ENCODE measurements around the gene SAMD9. TPM values are rescaled to one million over a fixed set of nuclear protein-coding genes. Genes with fewer than 3 reads are reported as not detected.

The SAMD9 gene
- total and polyA plus RNA-seq, 2 experiments from 2014 or later, result 0.17 TPM; not detected in 1

DNA sequence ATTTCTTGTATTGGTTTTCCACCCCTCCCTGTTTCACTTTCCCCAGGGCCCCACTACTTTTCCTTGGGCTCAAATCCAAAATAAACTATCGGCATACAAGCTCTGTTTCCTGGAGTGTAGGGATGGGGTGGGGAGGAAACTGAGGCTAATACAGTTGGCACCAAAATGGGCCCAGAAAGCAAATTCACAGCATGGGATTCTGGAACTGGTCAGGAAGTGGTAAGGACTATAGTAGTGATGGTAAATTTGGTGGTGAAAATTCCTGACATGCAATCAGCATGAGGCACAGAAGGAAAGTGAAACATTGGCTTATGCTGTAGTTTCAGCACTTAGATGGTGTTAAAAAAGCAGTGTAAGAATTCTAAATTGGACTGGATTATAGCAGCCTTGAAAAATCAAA, 39.1 kb upstream of the SAMD9 start:
- H3K27me3 Mint-ChIP-seq (ENCODE audit: insufficient read depth, low read depth, poor library complexity), result peaks cover 2% of the 10 kb centered on the region
- no peaks in the 10 kb centered on the region for H3K36me3 Mint-ChIP-seq (ENCODE audit: low read depth)
- H3K4me1 ChIP-seq (ENCODE audit: insufficient read depth), result no peaks in the 10 kb centered on the region
- H3K79me2 ChIP-seq (replicated peaks; ENCODE audit: insufficient read depth), result no peaks in the 10 kb centered on the region
- no peaks in the 10 kb centered on the region for H4K20me1 ChIP-seq (replicated peaks; ENCODE audit: insufficient read depth)
- ATAC-seq, result no peak
- H3F3A ChIP-seq (replicated peaks; ENCODE audit: low read depth), result no peaks in the 10 kb centered on the region
- no peak overlapping the region for H3K4me3 Mint-ChIP-seq
- DNase-seq (ENCODE audit: low spot score), result no peak
- H3K9me2 ChIP-seq (ENCODE audit: insufficient read depth), result no peaks in the 10 kb centered on the region
- no peak overlapping the region for H3K27ac ChIP-seq (ENCODE audit: low read depth)
- no peak overlapping the region for H3K27ac Mint-ChIP-seq
- no peak overlapping the region for H3K4me2 ChIP-seq
- H3K4me1 Mint-ChIP-seq, result no peaks in the 10 kb centered on the region
- no peaks in the 10 kb centered on the region for H3K27me3 ChIP-seq (ENCODE audit: insufficient read depth)
- no peak overlapping the region for H3K4me3 ChIP-seq
- no peaks in the 10 kb centered on the region for H3K36me3 ChIP-seq (ENCODE audit: insufficient read depth)
- no peak overlapping the region for H2AFZ ChIP-seq
- TF ChIP-seq ZNF331 (CRISPR knock-in tag; IDR thresholded peaks at IDR 0.05; ENCODE audit: low read depth), result no peak
- TF ChIP-seq EZH2phosphoT487 (IDR thresholded peaks at IDR 0.05; ENCODE audit: unreplicated experiment), result no peak
- TF ChIP-seq EZH2 (IDR thresholded peaks at IDR 0.05; ENCODE audit: low read depth, unreplicated experiment), result no peak
- no peak for TF ChIP-seq ZNF114 (CRISPR knock-in tag; IDR thresholded peaks at IDR 0.05)
- no peak for TF ChIP-seq STAT1 (IDR thresholded peaks at IDR 0.05; ENCODE audit: unreplicated experiment)
- no peak for TF ChIP-seq POLR2AphosphoS5 (IDR thresholded peaks at IDR 0.05; ENCODE audit: low read depth)
- TF ChIP-seq JUNB (IDR thresholded peaks at IDR 0.05; ENCODE audit: unreplicated experiment), result no peak
- no peak for TF ChIP-seq ZNF462 (CRISPR knock-in tag; IDR thresholded peaks at IDR 0.05)
- TF ChIP-seq NANOG (IDR thresholded peaks at IDR 0.05; ENCODE audit: borderline replicate concordance), result no peak
- no peak for TF ChIP-seq CREB1 (CRISPR knock-in tag; IDR thresholded peaks at IDR 0.05; ENCODE audit: low read depth)
- H3K9me3 Mint-ChIP-seq, result peaks cover under 1% of the 10 kb centered on the region; the same call in 1 of the 3 replicates
